Measurements from ENCODE around the gene MYO1D. TPM values are rescaled to one million over a fixed set of nuclear protein-coding genes. Genes with fewer than 3 reads are reported as not detected.

The MYO1D gene
- total RNA-seq, 2 donors from 2014 or later = 42.9 to 43.7 TPM

- H3K4me3 Mint-ChIP-seq = no peak overlapping the region
- peak overlapping the region; percentile 11 for H3K27ac Mint-ChIP-seq
- H3K9me3 Mint-ChIP-seq = no peaks in the 10 kb centered on the region
- no peaks in the 10 kb centered on the region for H3K27me3 ChIP-seq (ENCODE audit: control insufficient read depth, insufficient read depth, low read length, poor library complexity, severe bottlenecking)
- peaks cover 18% of the 10 kb centered on the region for H3K4me1 Mint-ChIP-seq
- TF ChIP-seq, protein P1, sequence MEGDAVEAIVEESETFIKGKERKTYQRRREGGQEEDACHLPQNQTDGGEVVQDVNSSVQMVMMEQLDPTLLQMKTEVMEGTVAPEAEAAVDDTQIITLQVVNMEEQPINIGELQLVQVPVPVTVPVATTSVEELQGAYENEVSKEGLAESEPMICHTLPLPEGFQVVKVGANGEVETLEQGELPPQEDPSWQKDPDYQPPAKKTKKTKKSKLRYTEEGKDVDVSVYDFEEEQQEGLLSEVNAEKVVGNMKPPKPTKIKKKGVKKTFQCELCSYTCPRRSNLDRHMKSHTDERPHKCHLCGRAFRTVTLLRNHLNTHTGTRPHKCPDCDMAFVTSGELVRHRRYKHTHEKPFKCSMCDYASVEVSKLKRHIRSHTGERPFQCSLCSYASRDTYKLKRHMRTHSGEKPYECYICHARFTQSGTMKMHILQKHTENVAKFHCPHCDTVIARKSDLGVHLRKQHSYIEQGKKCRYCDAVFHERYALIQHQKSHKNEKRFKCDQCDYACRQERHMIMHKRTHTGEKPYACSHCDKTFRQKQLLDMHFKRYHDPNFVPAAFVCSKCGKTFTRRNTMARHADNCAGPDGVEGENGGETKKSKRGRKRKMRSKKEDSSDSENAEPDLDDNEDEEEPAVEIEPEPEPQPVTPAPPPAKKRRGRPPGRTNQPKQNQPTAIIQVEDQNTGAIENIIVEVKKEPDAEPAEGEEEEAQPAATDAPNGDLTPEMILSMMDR (conservative IDR thresholded peaks at IDR 0.05) = no peak
- DNase-seq = no peak
- H3K27me3 Mint-ChIP-seq (ENCODE audit: insufficient read depth) = no peaks in the 10 kb centered on the region
- H3K36me3 Mint-ChIP-seq (ENCODE audit: low read depth) = peaks cover 67% of the 10 kb centered on the region
- no peak overlapping the region for H3K27ac ChIP-seq (ENCODE audit: low read depth, low read length)
- H3K4me1 ChIP-seq (ENCODE audit: control insufficient read depth, insufficient read depth, low read length) = peaks cover 3% of the 10 kb centered on the region
- no peak overlapping the region for H3K4me3 ChIP-seq (ENCODE audit: low read length)
- WGBS, 2 experiments (ENCODE audit: insufficient coverage in 1 of 2, insufficient read length in 1 of 2) = 90 to 93% methylated on average over 4 to 5 of the region's 5 CpGs
- H3K36me3 ChIP-seq (ENCODE audit: control insufficient read depth, insufficient read depth, low read length) = peaks cover 82% of the 10 kb centered on the region
- H3K9ac ChIP-seq (ENCODE audit: extremely low read depth, low read length, poor library complexity, severe bottlenecking) = no peak overlapping the region
- no peaks in the 10 kb centered on the region for H3K9me3 ChIP-seq (ENCODE audit: control insufficient read depth, low read length)
Observed at GRCh38 chr17:32479074-32479617, 397.8 kb downstream of the MYO1D start.

DNA sequence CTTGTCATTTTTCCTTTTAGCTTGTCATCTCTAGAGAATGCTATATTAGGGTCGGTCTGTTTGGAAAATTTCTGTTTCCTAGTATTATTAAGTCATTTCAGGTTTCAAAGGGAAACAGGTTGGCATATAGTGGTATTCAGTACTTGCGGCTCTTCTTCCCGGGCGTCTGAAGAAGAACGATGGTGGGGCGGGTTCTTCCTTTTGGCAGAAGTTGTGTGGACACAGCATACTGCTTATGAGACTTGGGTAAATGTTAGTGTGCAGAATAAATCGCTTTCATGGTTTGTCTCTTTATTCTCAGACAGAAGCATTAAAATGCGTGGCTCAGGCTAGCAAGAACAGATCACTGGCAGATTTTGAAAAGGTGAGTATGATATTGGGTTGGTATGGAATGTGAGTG is 399.7 kb downstream of the MYO1D start:
- peaks cover 92% of the 10 kb centered on the region for H3K36me3 ChIP-seq (ENCODE audit: control insufficient read depth, insufficient read depth, low read length)
- peaks cover 78% of the 10 kb centered on the region for H3K36me3 Mint-ChIP-seq (ENCODE audit: low read depth)
- no peaks in the 10 kb centered on the region for H3K4me1 ChIP-seq (ENCODE audit: control insufficient read depth, insufficient read depth, low read length)
- TF ChIP-seq, protein P1 (conservative IDR thresholded peaks at IDR 0.05) = no peak
- H3K9me3 ChIP-seq (ENCODE audit: control insufficient read depth, low read length) = no peaks in the 10 kb centered on the region
- H3K9me3 Mint-ChIP-seq = no peaks in the 10 kb centered on the region
- H3K4me1 Mint-ChIP-seq = no peaks in the 10 kb centered on the region
- H3K4me3 Mint-ChIP-seq = no peak overlapping the region
- H3K27ac ChIP-seq (ENCODE audit: low read depth, low read length) = no peak overlapping the region
- no peaks in the 10 kb centered on the region for H3K27me3 Mint-ChIP-seq (ENCODE audit: insufficient read depth)
- H3K9ac ChIP-seq (ENCODE audit: extremely low read depth, low read length, poor library complexity, severe bottlenecking) = no peak overlapping the region
- no peaks in the 10 kb centered on the region for H3K27me3 ChIP-seq (ENCODE audit: control insufficient read depth, insufficient read depth, low read length, poor library complexity, severe bottlenecking)
- WGBS, 2 experiments (ENCODE audit: insufficient coverage in 1 of 2, insufficient read length in 1 of 2) = 95 to 98% methylated on average over 7 to 8 of the region's 8 CpGs
- no peak for DNase-seq
- H3K27ac Mint-ChIP-seq = no peak overlapping the region
- H3K4me3 ChIP-seq (ENCODE audit: low read length) = no peak overlapping the region

- Histone ChIP-seq H3K4me1 (ENCODE audit: control insufficient read depth, insufficient read depth, low read length) (no peaks in the 10 kb centered on the region), H3K27me3 (ENCODE audit: control insufficient read depth, insufficient read depth, low read length, poor library complexity, severe bottlenecking) (no peaks in the 10 kb centered on the region), H3K9ac (ENCODE audit: extremely low read depth, low read length, poor library complexity, severe bottlenecking) (no peak overlapping the region), H3K4me3 (ENCODE audit: low read length) (no peak overlapping the region), H3K27ac (ENCODE audit: low read depth, low read length) (no peak overlapping the region), H3K9me3 (ENCODE audit: control insufficient read depth, low read length) (no peaks in the 10 kb centered on the region), H3K36me3 (ENCODE audit: control insufficient read depth, insufficient read depth, low read length) (peaks cover 94% of the 10 kb centered on the region)
- Mint-ChIP-seq H3K9me3 (no peaks in the 10 kb centered on the region), H3K27ac (no peak overlapping the region), H3K4me3 (no peak overlapping the region), H3K36me3 (ENCODE audit: low read depth) (peaks cover 80% of the 10 kb centered on the region), H3K4me1 (no peaks in the 10 kb centered on the region), H3K27me3 (ENCODE audit: insufficient read depth) (no peaks in the 10 kb centered on the region)
- DNase-seq = no peak
- WGBS, 2 experiments (ENCODE audit: insufficient coverage in 1 of 2, insufficient read length in 1 of 2) = 89 to 100% methylated on average over 2 to 3 of the region's 3 CpGs
- TF ChIP-seq, protein P1 (conservative IDR thresholded peaks at IDR 0.05) = no peak
Observed at GRCh38 chr17:32475258-32475657, 401.7 kb downstream of the MYO1D start.
